Uterus (tissue), 2 donors: Measurements from ENCODE around the gene HDAC4.

Experiments used
- POLR2A ChIP-seq, 2 donors: fragments of 450-650 bp; IDR thresholded peaks; one replicate each; pipeline ENCODE4 v1.6.1; 2016; ENCODE audit warnings: antibody characterized with exemption in 2 of 2, mild to moderate bottlenecking in 1 of 2, moderate library complexity in 1 of 2
- TF ChIP-seq, protein P1 (sequence below), 4 experiments: fragments of 200-600 bp in 2 of 4; fragments of 450-650 bp in 2 of 4; sonication (generic) in 2 of 4; IDR thresholded peaks; one replicate each; pipeline ENCODE4 v1.5.1; 2016 to 2019; ENCODE audit warnings: antibody characterized with exemption in 4 of 4, mild to moderate bottlenecking in 2 of 4, moderate library complexity in 1 of 4

DNA sequence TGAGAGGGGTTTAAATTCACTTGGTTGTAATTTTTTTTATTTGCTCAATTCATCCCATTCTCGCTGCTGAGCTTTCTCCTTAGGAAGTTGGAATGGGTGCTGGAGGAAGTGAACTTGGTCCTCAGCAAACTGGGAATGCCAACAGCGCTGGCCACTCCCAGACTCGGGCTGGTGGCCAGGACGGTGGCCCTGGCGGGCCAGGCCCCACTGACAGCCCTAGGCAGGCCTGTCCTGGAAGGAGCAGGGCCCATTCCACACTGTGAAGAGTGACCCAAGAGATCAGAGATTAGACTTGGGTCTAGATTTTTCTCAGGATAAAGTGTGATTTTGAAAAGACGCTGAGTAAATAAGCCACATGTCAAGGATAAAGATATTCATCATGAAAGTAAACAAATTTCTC, 132.7 kb downstream of the HDAC4 start:
- TF ChIP-seq, protein P1, sequence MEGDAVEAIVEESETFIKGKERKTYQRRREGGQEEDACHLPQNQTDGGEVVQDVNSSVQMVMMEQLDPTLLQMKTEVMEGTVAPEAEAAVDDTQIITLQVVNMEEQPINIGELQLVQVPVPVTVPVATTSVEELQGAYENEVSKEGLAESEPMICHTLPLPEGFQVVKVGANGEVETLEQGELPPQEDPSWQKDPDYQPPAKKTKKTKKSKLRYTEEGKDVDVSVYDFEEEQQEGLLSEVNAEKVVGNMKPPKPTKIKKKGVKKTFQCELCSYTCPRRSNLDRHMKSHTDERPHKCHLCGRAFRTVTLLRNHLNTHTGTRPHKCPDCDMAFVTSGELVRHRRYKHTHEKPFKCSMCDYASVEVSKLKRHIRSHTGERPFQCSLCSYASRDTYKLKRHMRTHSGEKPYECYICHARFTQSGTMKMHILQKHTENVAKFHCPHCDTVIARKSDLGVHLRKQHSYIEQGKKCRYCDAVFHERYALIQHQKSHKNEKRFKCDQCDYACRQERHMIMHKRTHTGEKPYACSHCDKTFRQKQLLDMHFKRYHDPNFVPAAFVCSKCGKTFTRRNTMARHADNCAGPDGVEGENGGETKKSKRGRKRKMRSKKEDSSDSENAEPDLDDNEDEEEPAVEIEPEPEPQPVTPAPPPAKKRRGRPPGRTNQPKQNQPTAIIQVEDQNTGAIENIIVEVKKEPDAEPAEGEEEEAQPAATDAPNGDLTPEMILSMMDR (IDR thresholded peaks at IDR 0.05): no peak
- TF ChIP-seq POLR2A (IDR thresholded peaks at IDR 0.05): no peak
